ENCODE data around the gene HUNK. TPM values are rescaled to one million over a fixed set of nuclear protein-coding genes. Genes with fewer than 3 reads are reported as not detected.

HUNK gene
- total and polyA plus RNA-seq, 2 experiments from 2014 or later: 6.7 to 9.2 TPM

- Histone ChIP-seq H3K36me3 (no peaks in the 10 kb centered on the region), H3K4me1 (ENCODE audit: low read depth) (no peaks in the 10 kb centered on the region), H3K27ac (no peak overlapping the region), H3K27me3 (no peaks in the 10 kb centered on the region), H3K4me3 (no peak overlapping the region), H3K9me3 (ENCODE audit: low read depth) (no peaks in the 10 kb centered on the region)
- no peak for TF ChIP-seq CTCF (IDR thresholded peaks at IDR 0.05; ENCODE audit: low read depth, low read length)
- no peak for DNase-seq (ENCODE audit: low read depth in 1 of 2, low spot score in 1 of 2)
Measured at GRCh38 chr21:31964692-31965091, 91.9 kb downstream of the HUNK start.

- Histone ChIP-seq H3K36me3 (no peaks in the 10 kb centered on the region), H3K27ac (no peak overlapping the region), H3K9me3 (ENCODE audit: low read depth) (no peaks in the 10 kb centered on the region), H3K4me1 (ENCODE audit: low read depth) (peaks cover 9% of the 10 kb centered on the region), H3K4me3 (no peak overlapping the region), H3K27me3 (no peaks in the 10 kb centered on the region)
- DNase-seq (ENCODE audit: low read depth in 1 of 2, low spot score in 1 of 2): no peak
- TF ChIP-seq CTCF (IDR thresholded peaks at IDR 0.05; ENCODE audit: low read depth, low read length): no peak
Measured at GRCh38 chr21:31967334-31967733, 94.5 kb downstream of the HUNK start.

DNA sequence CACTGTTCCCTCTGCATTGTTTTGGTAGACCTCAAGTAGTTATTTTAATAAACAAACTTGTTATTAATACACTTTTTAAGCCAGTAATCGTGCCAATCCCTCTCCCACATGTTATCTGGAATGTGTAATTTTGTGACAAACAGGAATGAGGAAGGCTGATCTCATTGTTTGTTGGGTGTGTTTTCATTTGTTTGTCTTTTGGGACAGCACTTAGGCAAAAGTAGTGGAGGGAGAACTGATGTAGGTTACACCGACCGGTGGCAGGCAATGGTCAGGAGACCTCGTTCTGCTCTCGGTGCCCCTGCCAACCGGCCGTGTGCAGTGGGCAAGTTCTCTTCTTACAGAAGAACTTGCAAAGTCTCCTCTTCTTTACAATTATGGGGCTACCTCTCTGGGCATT, 99.8 kb downstream of the HUNK start:
- Histone ChIP-seq H3K4me3 (no peak overlapping the region), H3K4me1 (ENCODE audit: low read depth) (peaks cover 9% of the 10 kb centered on the region), H3K9me3 (ENCODE audit: low read depth) (no peaks in the 10 kb centered on the region), H3K36me3 (no peaks in the 10 kb centered on the region), H3K27me3 (no peaks in the 10 kb centered on the region), H3K27ac (no peak overlapping the region)
- TF ChIP-seq CTCF (IDR thresholded peaks at IDR 0.05; ENCODE audit: low read depth, low read length): no peak
- no peak for DNase-seq (ENCODE audit: low read depth in 1 of 2, low spot score in 1 of 2)

DNA sequence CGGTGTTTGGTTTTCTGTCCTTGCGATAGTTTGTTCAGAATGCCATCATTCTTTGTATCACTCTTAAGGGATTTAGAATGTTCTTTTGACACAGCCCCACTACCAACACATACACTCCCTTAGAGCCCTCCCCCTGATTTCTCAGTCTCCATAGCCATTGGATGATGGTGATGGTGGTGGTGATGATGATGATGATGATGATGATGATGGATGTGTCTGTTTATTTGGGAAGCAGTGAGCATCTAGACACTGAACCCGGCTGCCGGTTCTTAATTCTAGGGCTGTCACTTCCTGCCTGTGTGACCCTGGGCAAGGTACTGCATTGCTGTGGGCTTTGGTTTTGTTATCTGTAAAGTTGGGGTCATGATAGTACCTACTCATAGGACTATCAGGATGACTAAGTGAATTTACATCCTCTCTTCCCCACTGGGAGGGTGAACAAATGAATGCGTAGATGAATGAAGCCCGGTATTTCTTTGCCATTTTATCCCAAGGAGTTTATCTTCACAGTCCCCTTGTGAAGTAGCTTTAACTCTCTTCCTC, 100.7 kb downstream of the HUNK start:
- DNase-seq (ENCODE audit: low read depth in 1 of 2, low spot score in 1 of 2): no peak
- no peak for TF ChIP-seq CTCF (IDR thresholded peaks at IDR 0.05; ENCODE audit: low read depth, low read length)
- Histone ChIP-seq H3K4me1 (ENCODE audit: low read depth) (peaks cover 9% of the 10 kb centered on the region), H3K27ac (no peak overlapping the region), H3K9me3 (ENCODE audit: low read depth) (no peaks in the 10 kb centered on the region), H3K36me3 (no peaks in the 10 kb centered on the region), H3K27me3 (no peaks in the 10 kb centered on the region), H3K4me3 (no peak overlapping the region)

- H3K27ac ChIP-seq: no peak overlapping the region
- no peak for TF ChIP-seq CTCF (IDR thresholded peaks at IDR 0.05; ENCODE audit: low read depth, low read length)
- no peaks in the 10 kb centered on the region for H3K9me3 ChIP-seq (ENCODE audit: low read depth)
- H3K36me3 ChIP-seq: no peaks in the 10 kb centered on the region
- H3K4me3 ChIP-seq: no peak overlapping the region
- no peaks in the 10 kb centered on the region for H3K27me3 ChIP-seq
- no peak for DNase-seq (ENCODE audit: low read depth in 1 of 2, low spot score in 1 of 2)
- H3K4me1 ChIP-seq (ENCODE audit: low read depth): peaks cover 9% of the 10 kb centered on the region
Measured at GRCh38 chr21:31974454-31974985, 101.7 kb downstream of the HUNK start.

Data from cardiac muscle cell (in vitro differentiated cells and primary cell).